ENCODE data around the gene STX7.
"Not testable (repeated sequence)": the region's sequence is repeated elsewhere in the genome, so short reads cannot be mapped to it uniquely, and the experiment has no call there.

STX7 gene

GRCh38 chr6:132512638-132513632 is at the start of gene STX7:
Gene STX7 (minus strand): TSS chr6:132513116. CDS start chr6:132503530, 9,586 bp downstream.
- peak; percentile 79 for DNase-seq

- DNase-seq, result not testable (repeated sequence)
These were observed 47.2 kb upstream of the STX7 start for GRCh38 chr6:132560087-132560486.

- DNase-seq, result no peak
These were observed 39.5 kb upstream of the STX7 start, which contains the start of gene TAAR8 for GRCh38 chr6:132552372-132552771. Gene TAAR8 (plus strand): TSS chr6:132552672. CDS start chr6:132552693, 21 bp downstream.

GRCh38 chr6:132551214-132551613 is 38.3 kb upstream of the STX7 start:
- no peak for DNase-seq

- no peak for DNase-seq
These were observed 36.0 kb upstream of the STX7 start for GRCh38 chr6:132548746-132549463.

GRCh38 chr6:132544826-132545225 is 31.9 kb upstream of the STX7 start:
- no peak for DNase-seq

- DNase-seq, result no peak
These were observed 25.1 kb upstream of the STX7 start, which contains the start of gene TAAR9 for GRCh38 chr6:132537977-132538376. Gene TAAR9 (plus strand): TSS chr6:132538277. CDS start chr6:132538290, 13 bp downstream.

- DNase-seq, result no peak
These were observed 24.2 kb upstream of the STX7 start for GRCh38 chr6:132537145-132537544.

- not testable (repeated sequence) for DNase-seq
These were observed 21.6 kb upstream of the STX7 start for GRCh38 chr6:132534546-132534945.

GRCh38 chr6:132530293-132530974 is 17.5 kb upstream of the STX7 start:
- peak; percentile 65 for DNase-seq

- DNase-seq, result no peak
These were observed 14.9 kb upstream of the STX7 start for GRCh38 chr6:132527791-132528190.

- DNase-seq, result no peak
These were observed 13.5 kb upstream of the STX7 start for GRCh38 chr6:132526461-132526860.

GRCh38 chr6:132525866-132526265 is 12.9 kb upstream of the STX7 start:
- no peak for DNase-seq

- DNase-seq, result no peak
These were observed 11.7 kb upstream of the STX7 start for GRCh38 chr6:132524646-132525045.

- DNase-seq, result no peak
These were observed 8.0 kb upstream of the STX7 start for GRCh38 chr6:132520953-132521352.

- DNase-seq, result no peak
These were observed 2.5 kb upstream of the STX7 start for GRCh38 chr6:132515386-132515785.

GRCh38 chr6:132513831-132514545 is 1.1 kb upstream of the STX7 start:
- DNase-seq, result no peak

GRCh38 chr6:132512342-132512637 is 626 bp downstream of the STX7 start:
- no peak for DNase-seq

GRCh38 chr6:132511831-132512220 is 1.1 kb downstream of the STX7 start:
- DNase-seq, result no peak

- DNase-seq, result no peak
These were observed 1.6 kb downstream of the STX7 start for GRCh38 chr6:132511210-132511830.

GRCh38 chr6:132506869-132507808 is 5.8 kb downstream of the STX7 start:
- DNase-seq, result no peak

Measured in activated T-cell treated with anti-CD3 and anti-CD28 coated beads for 4 hours (primary cell).